CD4-positive, alpha-beta memory T cell (primary cell): ENCODE data around the gene PDCD11. TPM values are rescaled to one million over a fixed set of nuclear protein-coding genes. Genes with fewer than 3 reads are reported as not detected.
A peak's percentile ranks its signal among the peaks of the same experiment; 100 is the strongest.
"Not testable (repeated sequence)": the region's sequence is repeated elsewhere in the genome, so short reads cannot be mapped to it uniquely, and the experiment has no call there.

Experiments used
- CTCF ChIA-PET: fragments of 350-600 bp; sonication (Branson Sonifier 250); formaldehyde crosslinking; loops from one replicate; lab custom pipeline; 2021; ENCODE audit warnings: inconsistent platforms; ENCODE audit not compliant: partially characterized antibody; lab: Charles Lee
- POLR2A ChIA-PET: fragments of 350-600 bp; sonication (Branson Sonifier 250); formaldehyde crosslinking; loops from one replicate; lab custom pipeline; 2021; ENCODE audit not compliant: partially characterized antibody; lab: Charles Lee
- DNase-seq, 5 donors: peaks; one replicate each; pipeline versions ENCODE4 v3.0.0 to v3.0.0-alpha.2; 2020 to 2022; ENCODE audit warnings: mixed read lengths in 1 of 5
- H3K27ac ChIP-seq: one replicate; pipeline ENCODE4 v1.7.0; 2013; ENCODE audit warnings: low read depth, low read length
- H3K27me3 ChIP-seq: 2 replicates; pipeline ENCODE4 v1.7.0; 2013; ENCODE audit warnings: mild to moderate bottlenecking, low read length, moderate library complexity; ENCODE audit not compliant: insufficient read depth
- H3K36me3 ChIP-seq: 2 replicates; pipeline ENCODE4 v1.7.0; 2013; ENCODE audit warnings: mild to moderate bottlenecking, low read length, moderate library complexity; ENCODE audit not compliant: insufficient read depth
- H3K4me1 ChIP-seq: 2 replicates; pipeline ENCODE4 v1.7.0; 2013; ENCODE audit warnings: mild to moderate bottlenecking, low read length, moderate library complexity; ENCODE audit not compliant: insufficient read depth
- H3K4me3 ChIP-seq, 2 donors: one replicate each; pipeline ENCODE4 v1.7.0; 2013; ENCODE audit warnings: low read length in 2 of 2, mild to moderate bottlenecking in 1 of 2
- H3K9me3 ChIP-seq, 2 donors: one replicate each; pipeline ENCODE4 v1.7.0; 2013; ENCODE audit warnings: low read length in 2 of 2, control low read depth in 1 of 2; ENCODE audit not compliant: control insufficient read depth in 1 of 2
- H3K27ac Mint-ChIP-seq, 7 donors: one replicate each; pipeline ENCODE4 v1.8.0; 2020 to 2021; ENCODE audit warnings: mixed read lengths in 7 of 7, mild to moderate bottlenecking in 6 of 7, inconsistent platforms in 3 of 7, moderate library complexity in 3 of 7
- H3K27me3 Mint-ChIP-seq, 2 donors: one replicate each; pipeline ENCODE4 v1.8.0; 2020 to 2021; ENCODE audit warnings: mixed read lengths in 2 of 2
- H3K36me3 Mint-ChIP-seq, 2 donors: one replicate each; pipeline ENCODE4 v1.8.0; 2020 to 2021; ENCODE audit warnings: mixed read lengths in 2 of 2, inconsistent platforms in 1 of 2, mild to moderate bottlenecking in 1 of 2
- H3K4me1 Mint-ChIP-seq, 4 donors: one replicate each; pipeline ENCODE4 v1.8.0; 2020 to 2021; ENCODE audit warnings: mixed read lengths in 4 of 4, mild to moderate bottlenecking in 1 of 4
- H3K4me3 Mint-ChIP-seq, 8 donors: one replicate each; pipeline ENCODE4 v1.8.0; 2020 to 2021; ENCODE audit warnings: mixed read lengths in 8 of 8, mild to moderate bottlenecking in 7 of 8, moderate library complexity in 6 of 8, inconsistent platforms in 3 of 8
- H3K9me3 Mint-ChIP-seq, 8 donors: one replicate each; pipeline ENCODE4 v1.8.0; 2020 to 2021; ENCODE audit warnings: mixed read lengths in 8 of 8, mild to moderate bottlenecking in 5 of 8, inconsistent platforms in 3 of 8, moderate library complexity in 1 of 8
- intact Hi-C: fragments of 100-400 bp; cut with micrococcal nuclease; formaldehyde crosslinking; loops from one replicate; pipeline ENCODE4 v1.15.1; 2023
- polyA plus RNA-seq, 2 donors: library from polyadenylated mRNA; unstranded; fragments of 300-500 nt; fragmentation: Illumina TruSeq; gene quantifications; one replicate each; pipeline ENCODE4 v1.2.3, GENCODE V29; 2021
- total RNA-seq, 2 experiments: library from RNA; stranded (reverse); gene quantifications; one replicate each; pipeline ENCODE4 v1.2.3, GENCODE V29; 2021

The PDCD11 gene
- total and polyA plus RNA-seq, 4 experiments from 2014 or later = 2.5 to 45.0 (median 26.9) TPM

GRCh38 chr10:103359493-103359892 is 36.9 kb upstream of the PDCD11 start:
- DNase-seq, H3K36me3 Mint-ChIP-seq, H3K9me3 ChIP-seq, H3K27me3 ChIP-seq, H3K27me3 Mint-ChIP-seq, H3K4me1 Mint-ChIP-seq, CTCF ChIA-PET, H3K4me3 ChIP-seq, POLR2A ChIA-PET, H3K27ac Mint-ChIP-seq, H3K4me1 ChIP-seq, H3K27ac ChIP-seq, H3K36me3 ChIP-seq, H3K9me3 Mint-ChIP-seq, H3K4me3 Mint-ChIP-seq: not testable (repeated sequence)
- intact Hi-C loops = loop anchor here (10.0 kb wide), 1 partner anchor 125 kb away; no protein-coding TSS in a partner anchor

- H3K9me3 ChIP-seq, H3K27ac Mint-ChIP-seq, H3K4me3 Mint-ChIP-seq, H3K36me3 ChIP-seq, H3K36me3 Mint-ChIP-seq, H3K27ac ChIP-seq, H3K4me1 Mint-ChIP-seq, H3K27me3 Mint-ChIP-seq, H3K27me3 ChIP-seq, POLR2A ChIA-PET, H3K4me3 ChIP-seq, H3K9me3 Mint-ChIP-seq, DNase-seq, H3K4me1 ChIP-seq: not testable (repeated sequence)
- intact Hi-C loops = loop anchor here (10.0 kb wide), 1 partner anchor 646 kb away; the partner anchor contains the start of genes ARL3 and SFXN2
- CTCF ChIA-PET = interaction anchor here (0.6 kb wide), 1 partner anchor 122 kb away, joined by 4 read pairs; no protein-coding TSS in a partner anchor
These were observed 35.6 kb upstream of the PDCD11 start for GRCh38 chr10:103360791-103361190.

GRCh38 chr10:103367379-103367781 is 29.0 kb upstream of the PDCD11 start:
- Histone ChIP-seq H3K4me3 (peak overlapping the region in 1 of 2 donors; percentile 89), H3K9me3 (no peaks in the 10 kb centered on the region), H3K27ac (peak overlapping the region; percentile 79), H3K27me3 (no peaks in the 10 kb centered on the region), H3K4me1 (peaks cover 22% of the 10 kb centered on the region), H3K36me3 (no peaks in the 10 kb centered on the region)
- DNase-seq = no peak
- Mint-ChIP-seq H3K9me3 (no peaks in the 10 kb centered on the region), H3K4me3 (peak overlapping the region; percentile 92 to 98 (median 96)), H3K27ac (peak overlapping the region; percentile 74 to 98 (median 95)), H3K4me1 (peaks cover 11 to 25% (median 16%) of the 10 kb centered on the region in 4 donors), H3K36me3 (peaks cover 0 to 10% of the 10 kb centered on the region in 2 donors), H3K27me3 (no peaks in the 10 kb centered on the region)
- ChIA-PET CTCF (no interaction called here), POLR2A (interaction anchor here (0.7 to 3.0 kb wide), 15 partner anchors 13 to 917 kb away, joined by 3 to 30 read pairs (median 4); partner anchors contain the start of genes ATP5MK, CALHM2, PCGF6 and PDCD11)
- intact Hi-C loops = loop anchor here (1.0 to 10.0 kb wide), 4 partner anchors 29 to 865 kb away; partner anchors contain the start of genes ACTR1A, ARL3, ATP5MK and CNNM2

GRCh38 chr10:103367782-103368518 is 28.5 kb upstream of the PDCD11 start, which contains the start of gene TAF5:
Gene TAF5, plus strand, starts transcription at chr10:103367976. Its CDS starts 14 bp downstream, at chr10:103367990.
- ChIA-PET CTCF (interaction anchor here (1.2 kb wide), 1 partner anchor 17 kb away, joined by 3 read pairs; the partner anchor contains the start of gene PCGF6), POLR2A (interaction anchor here (0.7 to 3.0 kb wide), 15 partner anchors 9 to 918 kb away, joined by 3 to 30 read pairs (median 4); partner anchors contain the start of genes ATP5MK, CALHM2, PCGF6 and PDCD11)
- Mint-ChIP-seq H3K4me3 (peak within 1 kb of the TSS; percentile 92 to 98 (median 96)), H3K27ac (peak within 1 kb of the TSS; percentile 74 to 98 (median 95)), H3K36me3 (peaks cover 0 to 10% of the 10 kb centered on the region in 2 donors), H3K27me3 (no peaks in the 10 kb centered on the region), H3K4me1 (peaks cover 11 to 25% (median 16%) of the 10 kb centered on the region in 4 donors), H3K9me3 (no peaks in the 10 kb centered on the region)
- DNase-seq = peak; percentile 91 to 93 (median 91)
- peak within 1 kb of the TSS; percentile 52 to 89 for H3K4me3 ChIP-seq
- H3K27ac ChIP-seq = peak within 1 kb of the TSS; percentile 79
- no peaks in the 10 kb centered on the region for H3K27me3 ChIP-seq
- H3K4me1 ChIP-seq = peaks cover 22% of the 10 kb centered on the region
- intact Hi-C loops = loop anchor here (1.0 to 10.0 kb wide), 5 partner anchors 17 to 866 kb away; partner anchors contain the start of genes ACTR1A, ARL3, ATP5MK and CNNM2
- no peaks in the 10 kb centered on the region for H3K36me3 ChIP-seq
- no peaks in the 10 kb centered on the region for H3K9me3 ChIP-seq

- H3K4me1 ChIP-seq = peaks cover 22% of the 10 kb centered on the region
- no peak overlapping the region for H3K27ac ChIP-seq
- no peak overlapping the region for H3K4me3 ChIP-seq
- H3K9me3 ChIP-seq = no peaks in the 10 kb centered on the region
- Mint-ChIP-seq H3K4me3 (peak overlapping the region in 1 of 8 donors; percentile 32), H3K9me3 (no peaks in the 10 kb centered on the region), H3K27ac (peak overlapping the region in 6 of 7 donors; percentile 14 to 80 (median 33)), H3K4me1 (peaks cover 17 to 31% (median 23%) of the 10 kb centered on the region in 4 donors), H3K27me3 (no peaks in the 10 kb centered on the region), H3K36me3 (peaks cover 27 to 40% of the 10 kb centered on the region in 2 donors)
- no peaks in the 10 kb centered on the region for H3K27me3 ChIP-seq
- peaks cover 13% of the 10 kb centered on the region for H3K36me3 ChIP-seq
- no peak for DNase-seq
- ChIA-PET CTCF (no interaction called here), POLR2A (interaction anchor here (0.5 to 1.0 kb wide), 2 partner anchors 23 to 92 kb away, joined by 3 to 4 read pairs; partner anchors contain the start of genes ATP5MK and PDCD11)
- intact Hi-C loops = no loop called here
These were observed 22.9 kb upstream of the PDCD11 start for GRCh38 chr10:103373544-103373943.

- intact Hi-C loops = no loop called here
- Mint-ChIP-seq H3K36me3 (peaks cover 28 to 42% of the 10 kb centered on the region in 2 donors), H3K4me3 (no peak overlapping the region), H3K9me3 (no peaks in the 10 kb centered on the region), H3K27ac (peak overlapping the region in 3 of 7 donors; percentile 1 to 14 (median 8)), H3K4me1 (peaks cover 16 to 27% (median 22%) of the 10 kb centered on the region in 4 donors), H3K27me3 (no peaks in the 10 kb centered on the region)
- H3K9me3 ChIP-seq = no peaks in the 10 kb centered on the region
- peaks cover 17% of the 10 kb centered on the region for H3K4me1 ChIP-seq
- H3K4me3 ChIP-seq = no peak overlapping the region
- peaks cover 13% of the 10 kb centered on the region for H3K36me3 ChIP-seq
- CTCF ChIA-PET = no interaction called here
- H3K27me3 ChIP-seq = no peaks in the 10 kb centered on the region
- H3K27ac ChIP-seq = no peak overlapping the region
- POLR2A ChIA-PET = interaction anchor here (0.5 to 1.0 kb wide), 3 partner anchors 10 to 91 kb away, joined by 3 to 4 read pairs (median 3); partner anchors contain the start of genes ATP5MK and PDCD11
- DNase-seq = no peak
These were observed 22.2 kb upstream of the PDCD11 start for GRCh38 chr10:103374263-103374662.

GRCh38 chr10:103382769-103383168 is 13.7 kb upstream of the PDCD11 start:
- H3K27me3 ChIP-seq = no peaks in the 10 kb centered on the region
- ChIA-PET POLR2A (no interaction called here), CTCF (no interaction called here)
- peaks cover 28 to 43% of the 10 kb centered on the region in 2 donors for H3K36me3 Mint-ChIP-seq
- no peaks in the 10 kb centered on the region for H3K9me3 Mint-ChIP-seq
- intact Hi-C loops = no loop called here
- peak overlapping the region in 1 of 7 donors; percentile 3 for H3K27ac Mint-ChIP-seq
- H3K4me3 Mint-ChIP-seq = no peak overlapping the region
- H3K36me3 ChIP-seq = peaks cover 3% of the 10 kb centered on the region
- H3K4me1 Mint-ChIP-seq = no peaks in the 10 kb centered on the region
- H3K4me1 ChIP-seq = no peaks in the 10 kb centered on the region
- H3K27me3 Mint-ChIP-seq = no peaks in the 10 kb centered on the region
- no peak for DNase-seq
- no peaks in the 10 kb centered on the region for H3K9me3 ChIP-seq
- no peak overlapping the region for H3K27ac ChIP-seq
- no peak overlapping the region for H3K4me3 ChIP-seq
